K562 (cell line): Measurements from ENCODE around the gene DEGS1. TPM values are rescaled to one million over a fixed set of nuclear protein-coding genes. Genes with fewer than 3 reads are reported as not detected.

ENCODE experiments used
- ATAC-seq: fragments of 200-7000 bp; cut with Tn5 transposase; 3 replicates; pipeline ENCODE4 v1.9.1; 2020; ENCODE audit warnings: moderate library complexity
- BruUV-seq: library from RNA; stranded (reverse); fragments of 400-500 nt; replicated peaks from 2 replicates; lab custom pipeline; 2021; lab: Mats Ljungman, UMichigan
- CTCF ChIA-PET: fragments of 300-600 bp; formaldehyde crosslinking; extraction: SDS; loops from one replicate; lab custom pipeline; 2021; ENCODE audit warnings: low intra/inter-chr PET ratio; lab: Yijun Ruan, JAX
- POLR2A ChIA-PET: fragments of 300-600, 350-650 bp; sonication (Branson Sonifier 250); formaldehyde crosslinking; extraction: SDS; loops from one replicate; lab custom pipeline; 2021; ENCODE audit warnings: antibody characterized with exemption, inconsistent platforms; lab: Yijun Ruan, JAX
- DNase-seq, 4 experiments: peaks; one replicate each; pipeline versions ENCODE4 v3.0.0 to v3.0.0-alpha.2; 2011 to 2018; ENCODE audit warnings: low spot score in 3 of 4, mixed read lengths in 3 of 4; ENCODE audit errors: extremely low read depth in 1 of 4
- FAIRE-seq: peaks from 2 replicates; lab custom pipeline; 2011; peaks lifted over from hg19 to GRCh38; lab: Jason Lieb, UNC
- H2AFZ ChIP-seq: 2 replicates; pipeline ENCODE4 v1.6.0; 2011; ENCODE audit warnings: low read depth, low read length, control low read depth, inconsistent platforms
- H3K27ac ChIP-seq: fragments of 200-600 bp; 3 replicates; pipeline ENCODE4 v1.8.0; 2011; ENCODE audit warnings: low read depth, mild to moderate bottlenecking, control low read depth, inconsistent platforms, low read length, moderate library complexity, mixed read lengths; ENCODE audit errors: extremely low read depth
- H3K27me3 ChIP-seq, 2 experiments: fragments of 300-600 bp in 1 of 2; 2 replicates in 1 of 2; 3 replicates in 1 of 2; pipeline versions ENCODE4 v1.6.0 to v1.8.0; 2011; ENCODE audit warnings: inconsistent platforms in 2 of 2, low read length in 2 of 2, mild to moderate bottlenecking in 1 of 2, mixed read lengths in 1 of 2, moderate library complexity in 1 of 2; ENCODE audit not compliant: control insufficient read depth in 2 of 2, insufficient read depth in 2 of 2
- H3K36me3 ChIP-seq: fragments of 300-600 bp; 3 replicates; pipeline ENCODE4 v1.8.0; 2011; ENCODE audit warnings: mild to moderate bottlenecking, low read length, inconsistent platforms; ENCODE audit not compliant: control insufficient read depth, insufficient read depth
- H3K4me1 ChIP-seq, 2 experiments: fragments of 200-600 bp in 1 of 2; replicated peaks in 1 of 2; 2 replicates in 1 of 2; 3 replicates in 1 of 2; pipeline versions ENCODE4 v1.5.1 to v1.8.0; 2011; ENCODE audit warnings: inconsistent platforms in 2 of 2, low read length in 2 of 2, mild to moderate bottlenecking in 1 of 2, mixed read lengths in 1 of 2, moderate library complexity in 1 of 2; ENCODE audit not compliant: control insufficient read depth in 2 of 2, insufficient read depth in 2 of 2
- H3K4me2 ChIP-seq: 2 replicates; pipeline ENCODE4 v1.6.1; 2011; ENCODE audit warnings: low read length, control low read depth, inconsistent platforms, mixed read lengths; ENCODE audit not compliant: insufficient read depth
- H3K4me3 ChIP-seq: fragments of 200-600 bp; sonication (generic), shearing (Covaris generic); 2 replicates; pipeline ENCODE4 v1.5.1; 2016; ENCODE audit warnings: control low read depth, inconsistent platforms
- H3K79me2 ChIP-seq: fragments of 200-600 bp; 3 replicates; pipeline ENCODE4 v1.8.0; 2011; ENCODE audit warnings: low read length, inconsistent platforms; ENCODE audit not compliant: control insufficient read depth, insufficient read depth
- H3K9ac ChIP-seq, 2 experiments: 2 replicates each; pipeline versions ENCODE4 v1.6.0 to v1.6.1; 2011; ENCODE audit warnings: low read depth in 2 of 2, low read length in 2 of 2, control low read depth in 1 of 2, inconsistent platforms in 1 of 2, mild to moderate bottlenecking in 1 of 2, mixed read lengths in 1 of 2; ENCODE audit not compliant: insufficient read depth in 1 of 2
- H3K9me1 ChIP-seq: one replicate; pipeline ENCODE4 v1.6.0; 2011; ENCODE audit warnings: inconsistent platforms, mild to moderate bottlenecking, low read length, moderate library complexity; ENCODE audit not compliant: control insufficient read depth, insufficient read depth
- H3K9me3 ChIP-seq: replicated peaks from 2 replicates; pipeline ENCODE4 v1.5.1; 2011; ENCODE audit warnings: low read depth, low read length, inconsistent platforms; ENCODE audit not compliant: control insufficient read depth, insufficient read depth
- H4K20me1 ChIP-seq: replicated peaks from 2 replicates; pipeline ENCODE4 v1.6.1; 2011; ENCODE audit warnings: low read length, inconsistent platforms, mixed read lengths; ENCODE audit not compliant: control insufficient read depth, insufficient read depth
- BRCA1 ChIP-seq, 2 experiments: fragments of 450-650 bp in 1 of 2; sonication (generic) in 1 of 2; formaldehyde crosslinking in 1 of 2; IDR thresholded peaks; 2 replicates each; pipeline versions ENCODE4 v1.5.0 to v1.6.1; 2017 to 2020; ENCODE audit warnings: mild to moderate bottlenecking in 1 of 2, missing genetic modification reagents in 1 of 2
- C11orf30 ChIP-seq: fragments of 450-650 bp; IDR thresholded peaks from 2 replicates; pipeline ENCODE4 v1.6.1; 2016; ENCODE audit warnings: low read depth, mild to moderate bottlenecking
- IRF2 ChIP-seq: sonication (generic); formaldehyde crosslinking; IDR thresholded peaks from 2 replicates; pipeline ENCODE4 v1.8.1; 2022; ENCODE audit warnings: mild to moderate bottlenecking, missing genetic modification reagents
- MEF2A ChIP-seq: IDR thresholded peaks from 2 replicates; pipeline ENCODE4 v1.6.1; 2011; ENCODE audit warnings: low read depth, mild to moderate bottlenecking, low read length, moderate library complexity; ENCODE audit not compliant: control insufficient read depth
- NFIC ChIP-seq: fragments of 450-650 bp; IDR thresholded peaks from 2 replicates; pipeline ENCODE4 v1.6.1; 2017; ENCODE audit warnings: mild to moderate bottlenecking, inconsistent platforms
- NFRKB ChIP-seq: fragments of 450-650 bp; IDR thresholded peaks from 2 replicates; pipeline ENCODE4 v1.6.1; 2016; ENCODE audit warnings: low read depth
- RBM25 ChIP-seq: fragments of 200-400 bp; formaldehyde crosslinking; IDR thresholded peaks from 2 replicates; pipeline ENCODE4 v1.6.1; 2018; ENCODE audit warnings: low read length, low read depth, moderate library complexity; ENCODE audit not compliant: severe bottlenecking
- SMAD1 ChIP-seq: fragments of 150-350 bp; IDR thresholded peaks from 2 replicates; pipeline ENCODE4 v1.6.1; 2014; ENCODE audit warnings: low read length, low read depth; ENCODE audit not compliant: partially characterized antibody
- SMARCA4 ChIP-seq: fragments of 450-650 bp; IDR thresholded peaks from 2 replicates; pipeline ENCODE4 v1.6.1; 2016
- WGBS: fragments of 100-300 bp; shearing (Covaris generic); methylation state at CpG from one replicate; pipeline ENCODE4 v1.1.6; 2016; ENCODE audit warnings: low coverage, mixed read lengths; ENCODE audit not compliant: insufficient coverage; ENCODE audit errors: missing lambda C conversion rate; 5-methylcytosine and 5-hydroxymethylcytosine counted together
- in situ Hi-C: fragments of 300-500 bp; cut with MboI; formaldehyde crosslinking; loops from 4 replicates; pipeline ENCODE4 v1.15.0; 2018; ENCODE audit warnings: inconsistent platforms, mixed read lengths
- intact Hi-C: fragments of 100-400 bp; cut with micrococcal nuclease; formaldehyde crosslinking; loops from 2 replicates; pipeline ENCODE4 v1.14.2; 2022
- polyA plus RNA-seq, 8 experiments: library from polyadenylated mRNA; depleted of rRNA in 4 of 8; stranded (reverse) in 5 of 8; unstranded in 3 of 8; fragments of >200 nt; fragmentation: Nextera tagmentation in 2 of 8; fragmentation: Illumina TruSeq in 1 of 8; extraction: Ambion mirVana in 2 of 8; extraction: Trizol in 1 of 8; gene quantifications; 2 replicates each; pipeline versions ENCODE4 v1.2.1 to v1.2.3, GENCODE V29; 2011 to 2014; ENCODE audit warnings: inconsistent platforms in 1 of 8, missing spikeins in 1 of 8
- total RNA-seq, 7 experiments: library from RNA; depleted of rRNA in 6 of 7; stranded (reverse); fragments of >200 nt in 6 of 7; fragmentation: Illumina TruSeq in 2 of 7; extraction: Trizol in 2 of 7; gene quantifications; 2 replicates each; pipeline versions ENCODE4 v1.2.1 to v1.2.3, GENCODE V29; 2011 to 2021; ENCODE audit warnings: low replicate concordance in 1 of 7
- TF ChIP-seq, protein P1 (sequence below): fragments of 450-650 bp; IDR thresholded peaks from 2 replicates; pipeline ENCODE4 v1.6.1; 2016; ENCODE audit warnings: borderline replicate concordance

The DEGS1 gene
- total and polyA plus RNA-seq, 9 of the 15 experiments (the other 6 are each of a cell fraction or from before 2014, with no cell fraction given) = 12.3 to 95.0 (median 38.8) TPM

- Histone ChIP-seq H3K9me1 (no peaks in the 10 kb centered on the region), H3K79me2 (peaks cover 6% of the 10 kb centered on the region; the same call in 1 of the 3 replicates), H3K9ac (no peak overlapping the region), H3K9me3 (no peaks in the 10 kb centered on the region), H3K4me3 (no peak overlapping the region), H3K27ac (no peak overlapping the region), H3K36me3 (peaks cover 49% of the 10 kb centered on the region), H3K27me3 (no peaks in the 10 kb centered on the region), H3K4me1 (no peaks in the 10 kb centered on the region), H3K4me2 (no peak overlapping the region), H2AFZ (no peak overlapping the region), H4K20me1 (no peaks in the 10 kb centered on the region)
- no peak for TF ChIP-seq SMARCA4
- TF ChIP-seq RBM25 = peak; percentile 22
- BruUV-seq = no TSS peak
- WGBS = 15% methylated on average over 1 of the region's 1 CpG
- FAIRE-seq (no peak), DNase-seq (no peak), ATAC-seq (no peak)
- intact Hi-C loops = no loop called here
- ChIA-PET CTCF (no interaction called here), POLR2A (interaction anchor here (0.6 kb wide), 2 partner anchors 8 to 347 kb away, joined by 3 read pairs; no protein-coding TSS in a partner anchor)
- in situ Hi-C loops = no loop called here
These were observed 33.3 kb upstream of the DEGS1 start for GRCh38 chr1:224149709-224150108.

DNA sequence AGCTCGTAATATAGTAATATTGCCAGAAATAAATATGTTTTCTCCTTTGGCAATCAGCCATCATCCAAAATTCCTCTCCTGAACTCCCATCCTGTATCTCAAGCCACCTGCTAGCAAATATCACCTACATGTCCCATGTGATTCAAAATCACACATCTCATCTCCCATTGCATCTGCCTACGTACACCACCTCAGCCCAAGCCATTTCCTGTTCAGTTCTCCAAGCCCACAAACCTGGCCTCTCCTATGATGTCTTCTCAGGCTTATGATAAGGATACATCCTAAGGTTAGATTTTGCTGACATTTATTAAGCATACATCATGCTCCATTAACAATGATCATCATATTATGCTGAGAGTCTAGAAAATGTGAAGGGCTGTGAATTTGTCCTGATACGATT, 31.9 kb upstream of the DEGS1 start:
- intact Hi-C loops = no loop called here
- BruUV-seq = TSS peak; percentile 20
- ChIA-PET POLR2A (interaction anchor here (0.6 to 1.1 kb wide), 2 partner anchors 13 to 99 kb away, joined by 3 read pairs; no protein-coding TSS in a partner anchor), CTCF (interaction anchor here (0.6 kb wide), 1 partner anchor 232 kb away, joined by 3 read pairs; no protein-coding TSS in a partner anchor)
- no peak overlapping the region for H2AFZ ChIP-seq
- H3K4me3 ChIP-seq = no peak overlapping the region
- no peak overlapping the region for H3K4me2 ChIP-seq
- ATAC-seq (no peak), FAIRE-seq (peak; percentile 58), DNase-seq (no peak)
- peaks cover 51% of the 10 kb centered on the region for H3K36me3 ChIP-seq
- 96% methylated on average over 3 of the region's 3 CpGs for WGBS
- H3K9ac ChIP-seq = no peak overlapping the region
- no peaks in the 10 kb centered on the region for H3K9me1 ChIP-seq
- no peaks in the 10 kb centered on the region for H4K20me1 ChIP-seq
- in situ Hi-C loops = no loop called here
- H3K27me3 ChIP-seq = no peaks in the 10 kb centered on the region
- no peak overlapping the region for H3K27ac ChIP-seq
- H3K4me1 ChIP-seq = no peaks in the 10 kb centered on the region
- no peaks in the 10 kb centered on the region for H3K9me3 ChIP-seq
- H3K79me2 ChIP-seq = peaks cover 6% of the 10 kb centered on the region; the same call in 1 of the 3 replicates
- TF ChIP-seq, protein P1, sequence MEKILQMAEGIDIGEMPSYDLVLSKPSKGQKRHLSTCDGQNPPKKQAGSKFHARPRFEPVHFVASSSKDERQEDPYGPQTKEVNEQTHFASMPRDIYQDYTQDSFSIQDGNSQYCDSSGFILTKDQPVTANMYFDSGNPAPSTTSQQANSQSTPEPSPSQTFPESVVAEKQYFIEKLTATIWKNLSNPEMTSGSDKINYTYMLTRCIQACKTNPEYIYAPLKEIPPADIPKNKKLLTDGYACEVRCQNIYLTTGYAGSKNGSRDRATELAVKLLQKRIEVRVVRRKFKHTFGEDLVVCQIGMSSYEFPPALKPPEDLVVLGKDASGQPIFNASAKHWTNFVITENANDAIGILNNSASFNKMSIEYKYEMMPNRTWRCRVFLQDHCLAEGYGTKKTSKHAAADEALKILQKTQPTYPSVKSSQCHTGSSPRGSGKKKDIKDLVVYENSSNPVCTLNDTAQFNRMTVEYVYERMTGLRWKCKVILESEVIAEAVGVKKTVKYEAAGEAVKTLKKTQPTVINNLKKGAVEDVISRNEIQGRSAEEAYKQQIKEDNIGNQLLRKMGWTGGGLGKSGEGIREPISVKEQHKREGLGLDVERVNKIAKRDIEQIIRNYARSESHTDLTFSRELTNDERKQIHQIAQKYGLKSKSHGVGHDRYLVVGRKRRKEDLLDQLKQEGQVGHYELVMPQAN = no peak
- TF ChIP-seq SMAD1 (no peak), NFRKB (no peak), NFIC (0 out of 2 replicates have a peak, but pooled peaks have one; percentile 26), C11orf30 (peak; percentile 23; the same call in 1 of the 2 replicates), MEF2A (no peak), BRCA1 (IDR thresholded peaks at IDR 0.05) (no peak), BRCA1 (CRISPR knock-in tag; IDR thresholded peaks at IDR 0.05) (no peak), IRF2 (CRISPR knock-in tag) (no peak)
